ENCODE measurements around the gene COL3A1. TPM values are rescaled to one million over a fixed set of nuclear protein-coding genes. Genes with fewer than 3 reads are reported as not detected.
A peak's percentile ranks its signal among the peaks of the same experiment; 100 is the strongest.

Gene COL3A1
- total RNA-seq, 1 donor from 2014 or later: not detected

- Histone ChIP-seq H3K9me3 (ENCODE audit: low read depth) (no peaks in the 10 kb centered on the region), H3K27me3 (no peaks in the 10 kb centered on the region), H3K4me3 (no peak overlapping the region), H3F3A (ENCODE audit: low read depth) (peaks cover 8% of the 10 kb centered on the region), H3K36me3 (no peaks in the 10 kb centered on the region), H2AFZ (replicated peaks) (no peak overlapping the region), H3K4me2 (peak overlapping the region; percentile 7), H3K79me2 (ENCODE audit: low read depth) (no peaks in the 10 kb centered on the region), H4K20me1 (ENCODE audit: low read depth) (no peaks in the 10 kb centered on the region), H3K27ac (peak overlapping the region; percentile 50), H3K9ac (no peak overlapping the region), H3K4me1 (peaks cover 22% of the 10 kb centered on the region)
- Mint-ChIP-seq H3K4me1 (peaks cover 28% of the 10 kb centered on the region), H3K36me3 (peaks cover 4% of the 10 kb centered on the region), H3K27ac (peak overlapping the region; percentile 84), H3K9me3 (no peaks in the 10 kb centered on the region), H3K27me3 (ENCODE audit: insufficient read depth, low read depth) (no peaks in the 10 kb centered on the region), H3K4me3 (no peak overlapping the region)
- DNase-seq (ENCODE audit: low spot score): no peak
- TF ChIP-seq EZH2 (IDR thresholded peaks at IDR 0.05) (no peak), EZH2phosphoT487 (IDR thresholded peaks at IDR 0.05) (no peak), CTCF (IDR thresholded peaks at IDR 0.05) (no peak)
Measured at GRCh38 chr2:189014449-189015138, 40.4 kb downstream of the COL3A1 start.

GRCh38 chr2:189015359-189015758, 41.2 kb downstream of the COL3A1 start:
- Histone ChIP-seq H3K36me3 (no peaks in the 10 kb centered on the region), H4K20me1 (ENCODE audit: low read depth) (no peaks in the 10 kb centered on the region), H3K9ac (no peak overlapping the region), H3F3A (ENCODE audit: low read depth) (peaks cover 8% of the 10 kb centered on the region), H3K4me3 (no peak overlapping the region), H3K9me3 (ENCODE audit: low read depth) (no peaks in the 10 kb centered on the region), H2AFZ (replicated peaks) (no peak overlapping the region), H3K4me2 (peak overlapping the region; percentile 7), H3K27ac (peak overlapping the region; percentile 50), H3K4me1 (peaks cover 22% of the 10 kb centered on the region), H3K79me2 (ENCODE audit: low read depth) (no peaks in the 10 kb centered on the region), H3K27me3 (no peaks in the 10 kb centered on the region)
- TF ChIP-seq CTCF (IDR thresholded peaks at IDR 0.05) (no peak), EZH2phosphoT487 (IDR thresholded peaks at IDR 0.05) (no peak), EZH2 (IDR thresholded peaks at IDR 0.05) (no peak)
- H3K36me3 Mint-ChIP-seq: peaks cover 4% of the 10 kb centered on the region
- H3K27ac Mint-ChIP-seq: peak overlapping the region; percentile 97
- no peaks in the 10 kb centered on the region for H3K9me3 Mint-ChIP-seq
- H3K4me3 Mint-ChIP-seq: no peak overlapping the region
- peaks cover 27% of the 10 kb centered on the region for H3K4me1 Mint-ChIP-seq
- H3K27me3 Mint-ChIP-seq (ENCODE audit: insufficient read depth, low read depth): no peaks in the 10 kb centered on the region
- peak; percentile 47 for DNase-seq (ENCODE audit: low spot score)

GRCh38 chr2:189016311-189016861, 42.2 kb downstream of the COL3A1 start:
- Mint-ChIP-seq H3K4me1 (peaks cover 24% of the 10 kb centered on the region), H3K27ac (peak overlapping the region; percentile 97), H3K4me3 (no peak overlapping the region), H3K9me3 (no peaks in the 10 kb centered on the region), H3K27me3 (ENCODE audit: insufficient read depth, low read depth) (no peaks in the 10 kb centered on the region), H3K36me3 (peaks cover 2% of the 10 kb centered on the region)
- no peaks in the 10 kb centered on the region for H3K27me3 ChIP-seq
- no peaks in the 10 kb centered on the region for H3K36me3 ChIP-seq
- TF ChIP-seq EZH2 (IDR thresholded peaks at IDR 0.05) (no peak), EZH2phosphoT487 (IDR thresholded peaks at IDR 0.05) (no peak), CTCF (IDR thresholded peaks at IDR 0.05) (no peak)
- no peak overlapping the region for H3K4me2 ChIP-seq
- no peaks in the 10 kb centered on the region for H4K20me1 ChIP-seq (ENCODE audit: low read depth)
- no peaks in the 10 kb centered on the region for H3K9me3 ChIP-seq (ENCODE audit: low read depth)
- no peak overlapping the region for H3K9ac ChIP-seq
- H3K27ac ChIP-seq: no peak overlapping the region
- H3F3A ChIP-seq (ENCODE audit: low read depth): peaks cover 8% of the 10 kb centered on the region
- DNase-seq (ENCODE audit: low spot score): no peak
- no peak overlapping the region for H2AFZ ChIP-seq (replicated peaks)
- peaks cover 22% of the 10 kb centered on the region for H3K4me1 ChIP-seq
- H3K4me3 ChIP-seq: no peak overlapping the region
- no peaks in the 10 kb centered on the region for H3K79me2 ChIP-seq (ENCODE audit: low read depth)
